ENCODE data around the gene CA12. TPM values are rescaled to one million over a fixed set of nuclear protein-coding genes. Genes with fewer than 3 reads are reported as not detected.
"Not testable (repeated sequence)": the region's sequence is repeated elsewhere in the genome, so short reads cannot be mapped to it uniquely, and the experiment has no call there.

Gene CA12
- total RNA-seq, 1 experiment from 2014 or later = 19.8 TPM

DNA sequence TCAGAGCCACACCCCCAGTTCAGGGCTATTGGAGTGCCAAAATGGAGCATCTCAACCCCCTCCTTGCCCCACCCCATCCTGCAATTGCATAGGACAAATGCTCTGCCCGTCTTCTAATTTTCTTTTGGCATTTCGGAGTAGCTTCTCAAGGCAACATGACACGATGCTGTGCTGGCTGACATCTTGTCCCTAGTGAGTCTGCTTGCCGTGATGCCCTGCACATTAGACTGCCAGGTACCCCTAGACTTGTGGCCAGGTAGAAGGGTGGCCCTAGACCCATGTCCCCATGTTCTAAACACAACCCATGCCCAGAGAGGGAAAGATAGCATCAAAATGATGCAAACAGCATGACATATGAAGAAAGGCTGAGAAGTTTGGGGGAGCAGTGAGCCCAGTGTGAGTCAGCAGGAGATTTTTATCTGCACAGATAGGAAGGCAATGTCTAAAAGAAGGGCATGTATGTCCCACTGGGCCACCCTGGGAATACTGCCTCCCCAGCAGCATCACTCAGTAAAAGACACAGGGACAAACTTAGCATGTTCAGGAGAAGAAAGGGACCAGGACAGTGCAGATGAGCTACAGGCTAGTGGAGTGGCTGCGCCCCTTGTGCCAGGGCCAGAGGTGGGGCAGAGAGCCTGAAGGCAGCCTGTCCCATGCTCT lies 36.8 kb downstream of the CA12 start:
- H3K9ac ChIP-seq (ENCODE audit: low read length) = no peak overlapping the region
- CTCF ChIA-PET = no interaction called here
- ATAC-seq (no peak), DNase-seq (no peak)
- H4K20me1 ChIP-seq (ENCODE audit: low read length) = no peaks in the 10 kb centered on the region
- no peaks in the 10 kb centered on the region for H3F3A ChIP-seq (ENCODE audit: low read length, unreplicated experiment)
- POLR2A ChIA-PET (ENCODE audit: unreplicated experiment) = no interaction called here
- no peaks in the 10 kb centered on the region for H3K9me2 ChIP-seq (replicated peaks; ENCODE audit: low read length)
- peaks cover 24% of the 10 kb centered on the region for H3K4me1 ChIP-seq (ENCODE audit: insufficient read depth, low read length)
- no peaks in the 10 kb centered on the region for H3K27me3 ChIP-seq (ENCODE audit: low read length)
- H3K9me3 ChIP-seq (ENCODE audit: low read length) = no peaks in the 10 kb centered on the region
- H3K79me2 ChIP-seq (ENCODE audit: low read length) = no peaks in the 10 kb centered on the region
- H3K4me3 ChIP-seq (ENCODE audit: low read length) = no peak overlapping the region
- no peak overlapping the region for H3K4me2 ChIP-seq (ENCODE audit: low read length)
- H3K27ac ChIP-seq (ENCODE audit: low read length) = no peak overlapping the region
- no TSS peak for BruUV-seq (replicated peaks)
- TF ChIP-seq EZH2phosphoT487 (IDR thresholded peaks at IDR 0.05; ENCODE audit: borderline replicate concordance, low read length) = no peak
- TF ChIP-seq, protein P1, sequence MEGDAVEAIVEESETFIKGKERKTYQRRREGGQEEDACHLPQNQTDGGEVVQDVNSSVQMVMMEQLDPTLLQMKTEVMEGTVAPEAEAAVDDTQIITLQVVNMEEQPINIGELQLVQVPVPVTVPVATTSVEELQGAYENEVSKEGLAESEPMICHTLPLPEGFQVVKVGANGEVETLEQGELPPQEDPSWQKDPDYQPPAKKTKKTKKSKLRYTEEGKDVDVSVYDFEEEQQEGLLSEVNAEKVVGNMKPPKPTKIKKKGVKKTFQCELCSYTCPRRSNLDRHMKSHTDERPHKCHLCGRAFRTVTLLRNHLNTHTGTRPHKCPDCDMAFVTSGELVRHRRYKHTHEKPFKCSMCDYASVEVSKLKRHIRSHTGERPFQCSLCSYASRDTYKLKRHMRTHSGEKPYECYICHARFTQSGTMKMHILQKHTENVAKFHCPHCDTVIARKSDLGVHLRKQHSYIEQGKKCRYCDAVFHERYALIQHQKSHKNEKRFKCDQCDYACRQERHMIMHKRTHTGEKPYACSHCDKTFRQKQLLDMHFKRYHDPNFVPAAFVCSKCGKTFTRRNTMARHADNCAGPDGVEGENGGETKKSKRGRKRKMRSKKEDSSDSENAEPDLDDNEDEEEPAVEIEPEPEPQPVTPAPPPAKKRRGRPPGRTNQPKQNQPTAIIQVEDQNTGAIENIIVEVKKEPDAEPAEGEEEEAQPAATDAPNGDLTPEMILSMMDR (conservative IDR thresholded peaks at IDR 0.05; ENCODE audit: low read depth, low read length) = no peak
- no peak for TF ChIP-seq EZH2 (IDR thresholded peaks at IDR 0.05; ENCODE audit: low read length, unreplicated experiment)
- no peaks in the 10 kb centered on the region; the same call in 1 of the 2 replicates for H3K36me3 ChIP-seq (ENCODE audit: low read depth, low read length)
- intact Hi-C loops (cut with micrococcal nuclease) = no loop called here
- no peak overlapping the region for H2AFZ ChIP-seq (ENCODE audit: low read length)

DNA sequence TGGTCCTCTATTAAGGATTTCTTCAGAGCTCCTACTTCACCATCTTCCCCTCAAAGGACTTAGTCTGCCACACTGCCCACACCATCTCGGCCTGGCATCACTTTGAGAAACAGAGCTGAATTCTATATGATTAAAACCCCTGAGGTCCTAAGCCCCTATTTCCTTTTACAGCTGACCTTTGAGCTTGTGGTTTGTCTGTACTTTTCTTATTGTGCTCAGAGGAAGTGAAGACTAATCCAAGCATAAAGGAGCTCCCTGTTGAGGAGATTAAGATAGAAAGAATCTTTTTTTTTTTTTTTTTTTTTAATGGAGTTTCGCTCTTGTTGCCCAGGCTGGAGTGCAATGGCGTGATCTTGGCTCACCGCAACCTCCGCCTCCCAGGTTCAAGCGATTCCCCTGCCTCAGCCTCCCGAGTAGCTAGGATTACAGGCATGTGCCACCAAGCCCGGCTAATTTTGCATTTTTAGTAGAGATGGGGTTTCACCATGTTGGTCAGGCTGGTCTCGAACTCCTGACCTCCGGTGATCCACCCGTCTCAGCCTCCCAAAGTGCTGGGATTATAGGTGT lies 38.6 kb downstream of the CA12 start:
- H2AFZ ChIP-seq (ENCODE audit: low read length); H4K20me1 ChIP-seq (ENCODE audit: low read length); BruUV-seq (replicated peaks); H3K9me3 ChIP-seq (ENCODE audit: low read length); H3K4me3 ChIP-seq (ENCODE audit: low read length); H3K9ac ChIP-seq (ENCODE audit: low read length); H3K79me2 ChIP-seq (ENCODE audit: low read length); intact Hi-C loops (cut with micrococcal nuclease); H3K27ac ChIP-seq (ENCODE audit: low read length); H3F3A ChIP-seq (ENCODE audit: low read length, unreplicated experiment); CTCF ChIA-PET; H3K4me2 ChIP-seq (ENCODE audit: low read length); H3K9me2 ChIP-seq (replicated peaks; ENCODE audit: low read length); H3K27me3 ChIP-seq (ENCODE audit: low read length); H3K36me3 ChIP-seq (ENCODE audit: low read depth, low read length); ATAC-seq: not testable (repeated sequence)
- POLR2A ChIA-PET (ENCODE audit: unreplicated experiment) = interaction anchor here (0.6 to 0.7 kb wide), 4 partner anchors 66 to 1777 kb away, joined by 3 to 9 read pairs (median 6); partner anchors contain the start of gene RPS27L
- DNase-seq = peak; percentile 12
- peaks cover 12% of the 10 kb centered on the region for H3K4me1 ChIP-seq (ENCODE audit: insufficient read depth, low read length)

DNA sequence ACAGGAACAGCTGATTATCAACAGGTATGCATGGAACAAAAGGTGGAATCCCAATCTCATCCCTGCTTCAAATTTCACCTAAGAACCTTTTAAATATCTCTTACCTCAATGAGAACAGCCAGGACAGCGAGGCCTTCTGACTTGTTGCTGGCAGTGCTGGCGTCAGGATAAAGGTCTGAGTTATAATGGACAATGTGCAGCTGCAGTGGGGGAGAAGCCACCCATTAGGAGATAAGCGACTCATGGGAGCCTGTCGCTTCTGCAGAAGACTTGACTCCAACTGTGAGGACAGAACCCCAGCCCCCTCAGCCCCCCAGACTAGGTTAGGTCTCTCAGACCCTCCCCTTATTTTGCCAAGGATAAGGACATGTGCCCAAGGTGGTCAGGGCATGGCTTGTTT lies 39.7 kb downstream of the CA12 start:
- Histone ChIP-seq H4K20me1 (ENCODE audit: low read length) (no peaks in the 10 kb centered on the region), H3K36me3 (ENCODE audit: low read depth, low read length) (no peaks in the 10 kb centered on the region; the same call in 1 of the 2 replicates), H3K27me3 (ENCODE audit: low read length) (no peaks in the 10 kb centered on the region), H3K27ac (ENCODE audit: low read length) (no peak overlapping the region), H3K79me2 (ENCODE audit: low read length) (no peaks in the 10 kb centered on the region), H3K4me2 (ENCODE audit: low read length) (no peak overlapping the region), H3K4me3 (ENCODE audit: low read length) (no peak overlapping the region), H3F3A (ENCODE audit: low read length, unreplicated experiment) (no peaks in the 10 kb centered on the region), H3K9ac (ENCODE audit: low read length) (no peak overlapping the region), H3K4me1 (ENCODE audit: insufficient read depth, low read length) (peaks cover 13% of the 10 kb centered on the region), H3K9me2 (replicated peaks; ENCODE audit: low read length) (no peaks in the 10 kb centered on the region), H2AFZ (ENCODE audit: low read length) (no peak overlapping the region), H3K9me3 (ENCODE audit: low read length) (no peaks in the 10 kb centered on the region)
- no TSS peak for BruUV-seq (replicated peaks)
- POLR2A ChIA-PET (ENCODE audit: unreplicated experiment) = no interaction called here
- no peak for DNase-seq
- intact Hi-C loops (cut with micrococcal nuclease) = no loop called here
- ATAC-seq = no peak
- TF ChIP-seq, protein P1 (conservative IDR thresholded peaks at IDR 0.05; ENCODE audit: low read depth, low read length) = no peak
- TF ChIP-seq EZH2phosphoT487 (IDR thresholded peaks at IDR 0.05; ENCODE audit: borderline replicate concordance, low read length) (no peak), EZH2 (IDR thresholded peaks at IDR 0.05; ENCODE audit: low read length, unreplicated experiment) (no peak)
- CTCF ChIA-PET = no interaction called here

Measured in PC-3 (cell line).